ENCODE results near the gene CCSER2. TPM values are rescaled to one million over a fixed set of nuclear protein-coding genes. Genes with fewer than 3 reads are reported as not detected.

The CCSER2 gene
- total RNA-seq, 1 experiment from 2014 or later: 23.1 TPM

- Histone ChIP-seq H3K27me3 (replicated peaks; ENCODE audit: control insufficient read depth, insufficient read depth, low read length) (no peaks in the 10 kb centered on the region; the same call in 1 of the 2 replicates), H3K9me3 (no peaks in the 10 kb centered on the region), H3K4me3 (ENCODE audit: low read depth, low read length) (no peak overlapping the region), H3K36me3 (ENCODE audit: control insufficient read depth, insufficient read depth, low read length) (no peaks in the 10 kb centered on the region), H3K4me1 (no peaks in the 10 kb centered on the region)
- H3K27me3 Mint-ChIP-seq (ENCODE audit: insufficient read depth, unreplicated experiment): peaks cover 5% of the 10 kb centered on the region
- TF ChIP-seq CTCF (IDR thresholded peaks at IDR 0.05; ENCODE audit: insufficient read depth in 1 of 2, low read depth in 1 of 2, low read length in 1 of 2, severe bottlenecking in 1 of 2, unreplicated experiment in 1 of 2): no peak
- no peak for DNase-seq
- no peak overlapping the region for H3K27ac Mint-ChIP-seq (ENCODE audit: unreplicated experiment)
- no peak overlapping the region for H3K4me3 Mint-ChIP-seq (ENCODE audit: unreplicated experiment)
- H3K9me3 Mint-ChIP-seq (ENCODE audit: unreplicated experiment): no peaks in the 10 kb centered on the region
- POLR2A ChIA-PET: no interaction called here
- H3K4me1 Mint-ChIP-seq (ENCODE audit: low read depth, unreplicated experiment): no peaks in the 10 kb centered on the region
- BruUV-seq (replicated peaks): no TSS peak
- no peaks in the 10 kb centered on the region for H3K36me3 Mint-ChIP-seq (ENCODE audit: insufficient read depth, unreplicated experiment)
- CTCF ChIA-PET: interaction anchor here (1.4 kb wide), 1 partner anchor 61 kb away, joined by 5 read pairs; no protein-coding TSS in a partner anchor
- intact Hi-C loops (cut with micrococcal nuclease; ENCODE audit: unreplicated experiment): loop anchor here (2.0 kb wide), 1 partner anchor 60 kb away; no protein-coding TSS in a partner anchor
These were observed 224.1 kb downstream of the CCSER2 start for GRCh38 chr10:84552478-84552877.

GRCh38 chr10:84562592-84562991, 234.2 kb downstream of the CCSER2 start:
- Histone ChIP-seq H3K9me3 (no peaks in the 10 kb centered on the region), H3K4me3 (ENCODE audit: low read depth, low read length) (no peak overlapping the region), H3K27me3 (replicated peaks; ENCODE audit: control insufficient read depth, insufficient read depth, low read length) (no peaks in the 10 kb centered on the region; the same call in 1 of the 2 replicates), H3K4me1 (peaks cover 1% of the 10 kb centered on the region), H3K36me3 (ENCODE audit: control insufficient read depth, insufficient read depth, low read length) (no peaks in the 10 kb centered on the region)
- H3K27ac Mint-ChIP-seq (ENCODE audit: unreplicated experiment): no peak overlapping the region
- H3K36me3 Mint-ChIP-seq (ENCODE audit: insufficient read depth, unreplicated experiment): no peaks in the 10 kb centered on the region
- peaks cover 8% of the 10 kb centered on the region for H3K27me3 Mint-ChIP-seq (ENCODE audit: insufficient read depth, unreplicated experiment)
- no TSS peak for BruUV-seq (replicated peaks)
- no peak overlapping the region for H3K4me3 Mint-ChIP-seq (ENCODE audit: unreplicated experiment)
- CTCF ChIA-PET: no interaction called here
- TF ChIP-seq CTCF (IDR thresholded peaks at IDR 0.05; ENCODE audit: insufficient read depth in 1 of 2, low read depth in 1 of 2, low read length in 1 of 2, severe bottlenecking in 1 of 2, unreplicated experiment in 1 of 2): no peak
- DNase-seq: no peak
- no peaks in the 10 kb centered on the region for H3K9me3 Mint-ChIP-seq (ENCODE audit: unreplicated experiment)
- intact Hi-C loops (cut with micrococcal nuclease; ENCODE audit: unreplicated experiment): no loop called here
- H3K4me1 Mint-ChIP-seq (ENCODE audit: low read depth, unreplicated experiment): no peaks in the 10 kb centered on the region
- POLR2A ChIA-PET: no interaction called here

GRCh38 chr10:84563355-84563754, 235.0 kb downstream of the CCSER2 start:
- Histone ChIP-seq H3K36me3 (ENCODE audit: control insufficient read depth, insufficient read depth, low read length) (no peaks in the 10 kb centered on the region), H3K27me3 (replicated peaks; ENCODE audit: control insufficient read depth, insufficient read depth, low read length) (no peaks in the 10 kb centered on the region; the same call in 1 of the 2 replicates), H3K4me3 (ENCODE audit: low read depth, low read length) (no peak overlapping the region), H3K4me1 (peaks cover 3% of the 10 kb centered on the region), H3K9me3 (no peaks in the 10 kb centered on the region)
- no peak overlapping the region for H3K4me3 Mint-ChIP-seq (ENCODE audit: unreplicated experiment)
- ChIA-PET POLR2A (no interaction called here), CTCF (no interaction called here)
- H3K36me3 Mint-ChIP-seq (ENCODE audit: insufficient read depth, unreplicated experiment): no peaks in the 10 kb centered on the region
- H3K4me1 Mint-ChIP-seq (ENCODE audit: low read depth, unreplicated experiment): peaks cover 2% of the 10 kb centered on the region
- H3K9me3 Mint-ChIP-seq (ENCODE audit: unreplicated experiment): no peaks in the 10 kb centered on the region
- no peak for TF ChIP-seq CTCF (IDR thresholded peaks at IDR 0.05; ENCODE audit: insufficient read depth in 1 of 2, low read depth in 1 of 2, low read length in 1 of 2, severe bottlenecking in 1 of 2, unreplicated experiment in 1 of 2)
- no peak overlapping the region for H3K27ac Mint-ChIP-seq (ENCODE audit: unreplicated experiment)
- peaks cover 7% of the 10 kb centered on the region for H3K27me3 Mint-ChIP-seq (ENCODE audit: insufficient read depth, unreplicated experiment)
- intact Hi-C loops (cut with micrococcal nuclease; ENCODE audit: unreplicated experiment): no loop called here
- no TSS peak for BruUV-seq (replicated peaks)
- no peak for DNase-seq
